GM21390 (cell line): ENCODE data around the gene INIP.

Source experiments
- ATAC-seq: cut with Tn5 transposase; IDR thresholded peaks from one replicate; pipeline ENCODE4 v1.9.1; 2021; ENCODE audit not compliant: unreplicated experiment

The INIP gene, protein sequence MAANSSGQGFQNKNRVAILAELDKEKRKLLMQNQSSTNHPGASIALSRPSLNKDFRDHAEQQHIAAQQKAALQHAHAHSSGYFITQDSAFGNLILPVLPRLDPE

GRCh38 chr9:112717661-112718331 is at the start of gene INIP:
Gene INIP (minus strand): TSS chr9:112718117. CDS start chr9:112716485, 1,632 bp downstream.
- peak; percentile 92 for ATAC-seq

DNA sequence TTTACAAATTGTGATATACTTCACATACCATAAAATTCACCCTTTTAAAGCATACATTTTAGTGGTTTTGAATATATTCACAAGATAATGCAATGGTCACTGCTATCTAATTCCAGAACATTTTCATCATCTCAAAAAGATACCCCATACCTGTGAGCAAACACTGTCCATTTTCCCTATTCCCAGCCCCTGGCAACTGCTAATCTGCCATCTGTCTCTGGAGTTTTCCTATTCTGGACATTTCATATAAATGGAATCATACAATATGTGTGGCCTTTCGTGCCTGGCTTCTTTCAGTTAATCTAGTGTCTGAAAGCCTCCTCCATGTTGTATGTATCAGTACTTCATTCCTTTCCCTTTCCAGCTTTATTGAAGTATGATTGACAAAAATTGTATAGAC is 47.4 kb upstream of the INIP start:
- ATAC-seq = no peak

GRCh38 chr9:112764837-112765236 is 46.9 kb upstream of the INIP start:
- ATAC-seq = no peak

GRCh38 chr9:112764344-112764743 is 46.4 kb upstream of the INIP start:
- ATAC-seq = no peak

DNA sequence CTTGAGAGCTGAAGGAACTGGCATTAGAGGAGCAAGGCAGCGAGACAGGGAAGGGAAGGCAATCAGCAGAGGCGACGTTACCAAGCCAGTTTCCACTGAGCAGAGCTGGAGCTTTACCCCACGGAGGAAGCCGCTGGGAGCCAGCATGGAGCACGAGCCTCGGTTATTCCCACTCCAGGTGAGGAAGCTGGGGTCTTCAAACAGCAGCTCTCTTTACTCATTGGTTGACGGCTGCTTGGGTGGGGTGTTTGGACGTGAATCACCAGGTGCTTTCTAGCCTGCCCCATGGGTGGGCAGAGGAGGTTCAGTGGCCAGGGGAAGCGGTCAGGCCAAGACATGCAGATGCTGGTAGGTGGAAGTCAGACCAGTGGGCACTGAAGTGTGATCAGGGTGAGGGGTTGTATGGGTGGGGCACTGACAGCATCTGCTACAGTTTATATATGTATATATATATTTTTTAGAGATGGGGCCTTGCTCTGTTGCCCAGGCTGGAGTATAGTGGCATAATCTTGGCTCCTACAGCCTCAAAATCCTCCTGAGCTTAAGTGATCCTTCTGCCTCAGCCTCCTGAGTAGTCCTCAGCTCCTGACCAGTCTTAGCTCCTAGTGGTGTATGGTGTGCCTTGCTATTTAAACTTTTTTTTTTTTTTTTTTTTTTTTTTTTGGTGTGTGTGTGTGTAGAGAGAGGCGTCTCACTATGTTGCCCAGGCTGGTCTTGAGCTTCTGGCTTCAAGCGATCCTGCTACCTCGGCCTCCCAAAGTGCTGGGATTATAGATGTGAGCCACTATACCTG is 45.0 kb upstream of the INIP start:
- ATAC-seq = no peak

- ATAC-seq = no peak
These were observed 44.2 kb upstream of the INIP start for GRCh38 chr9:112761912-112762655.

GRCh38 chr9:112760821-112761220 is 42.9 kb upstream of the INIP start:
- ATAC-seq = no peak

DNA sequence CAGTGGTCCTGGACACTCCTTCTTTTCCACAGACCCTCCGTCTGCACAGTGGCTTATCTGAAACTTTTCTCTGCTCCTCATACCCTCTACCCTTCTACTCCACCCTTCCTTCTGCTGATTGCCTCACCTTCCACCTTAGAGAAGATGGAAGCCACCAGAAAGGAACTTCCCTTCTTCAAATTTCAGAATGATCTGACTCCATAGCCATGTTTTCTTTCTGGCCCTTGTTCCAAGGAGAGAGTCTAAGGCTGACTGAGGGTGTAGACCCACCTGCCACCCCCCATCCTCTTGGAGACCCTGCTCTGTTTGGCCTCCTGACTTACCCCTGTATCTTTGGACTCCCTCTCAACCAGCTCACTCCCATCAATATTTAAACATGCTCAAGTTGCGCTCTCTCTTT is 40.0 kb upstream of the INIP start:
- no peak for ATAC-seq

GRCh38 chr9:112757282-112757883 is 39.5 kb upstream of the INIP start:
- no peak for ATAC-seq

DNA sequence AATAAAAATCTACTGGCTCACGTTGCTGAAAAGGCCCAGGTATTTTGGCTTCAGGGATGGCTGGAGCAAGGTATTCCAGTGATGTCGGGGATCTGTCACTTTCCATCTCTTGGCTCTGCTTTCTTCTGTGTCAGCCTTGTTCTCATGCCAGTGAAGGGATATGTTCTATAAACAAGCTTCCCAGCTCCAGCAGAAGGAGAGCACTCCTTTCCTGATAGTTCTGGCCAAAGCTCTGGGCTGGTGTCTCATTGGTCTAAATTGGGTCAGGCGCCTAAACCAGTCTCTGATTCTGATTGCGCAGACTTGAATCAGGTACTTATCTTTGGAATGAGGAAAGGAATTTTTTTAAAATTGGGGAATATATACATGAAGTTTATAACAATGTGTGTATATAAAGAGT is 37.8 kb upstream of the INIP start:
- no peak for ATAC-seq

DNA sequence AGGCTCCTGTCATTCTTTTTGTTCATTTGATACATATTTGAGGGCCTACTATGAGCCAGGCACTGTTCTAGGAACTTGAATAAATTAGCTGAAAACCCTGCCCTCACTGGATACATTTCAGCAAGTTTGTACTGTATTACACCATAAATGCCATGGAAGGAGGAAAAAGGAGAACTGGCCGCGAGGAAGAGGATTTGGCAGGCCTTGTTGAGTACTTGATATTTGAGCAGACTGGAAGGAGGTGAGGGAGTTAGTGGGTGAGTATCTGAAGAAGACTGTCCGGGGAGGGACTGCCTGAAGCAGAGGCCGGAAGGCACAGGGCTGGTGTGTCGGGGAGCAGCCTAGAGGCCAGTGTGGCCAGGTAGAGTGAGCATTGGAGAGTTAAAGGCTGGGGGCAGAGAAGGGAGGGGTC is 37.1 kb upstream of the INIP start:
- no peak for ATAC-seq

- ATAC-seq = no peak
These were observed 36.7 kb upstream of the INIP start for GRCh38 chr9:112754578-112754977.

GRCh38 chr9:112753725-112754124 is 35.8 kb upstream of the INIP start:
- ATAC-seq = no peak

- no peak for ATAC-seq
These were observed 34.6 kb upstream of the INIP start for GRCh38 chr9:112752334-112753125.

DNA sequence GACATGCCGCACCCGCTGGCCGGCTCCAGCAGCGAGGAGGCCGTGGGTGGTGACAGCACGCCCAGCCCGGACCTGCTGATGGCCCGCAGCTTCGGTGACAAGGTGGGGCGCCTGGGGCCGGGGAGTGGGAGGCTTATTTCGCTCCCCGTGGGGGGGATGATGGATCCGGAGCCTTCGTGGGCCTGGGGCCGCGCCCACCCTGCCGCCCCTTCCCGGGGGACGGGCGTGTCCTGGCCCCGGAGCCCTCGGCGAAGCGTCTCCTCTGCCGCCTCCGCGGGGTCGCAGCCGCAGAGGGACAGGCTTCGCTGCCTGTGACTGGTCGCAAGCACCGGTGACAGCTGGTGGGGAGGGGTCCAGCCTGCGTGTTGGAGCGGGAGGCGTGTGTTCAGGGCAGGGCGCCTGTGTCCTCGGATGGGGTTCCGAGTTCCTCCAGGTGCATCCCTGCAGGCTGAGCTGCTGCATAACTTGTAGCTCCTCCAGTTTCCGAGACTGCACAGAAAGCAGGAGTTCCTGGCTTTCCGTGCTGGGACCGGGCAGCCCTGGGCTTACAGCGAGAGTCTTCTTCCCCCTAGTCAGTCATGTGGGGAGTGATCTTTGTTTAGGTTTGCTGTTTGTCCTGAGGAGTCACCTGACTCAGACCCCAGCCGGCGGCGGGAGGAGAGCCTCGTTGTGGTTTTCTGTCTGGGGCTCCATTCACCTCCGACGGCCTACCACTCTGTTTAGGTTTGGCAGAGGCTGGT is 33.3 kb upstream of the INIP start:
- peak; percentile 48 for ATAC-seq

DNA sequence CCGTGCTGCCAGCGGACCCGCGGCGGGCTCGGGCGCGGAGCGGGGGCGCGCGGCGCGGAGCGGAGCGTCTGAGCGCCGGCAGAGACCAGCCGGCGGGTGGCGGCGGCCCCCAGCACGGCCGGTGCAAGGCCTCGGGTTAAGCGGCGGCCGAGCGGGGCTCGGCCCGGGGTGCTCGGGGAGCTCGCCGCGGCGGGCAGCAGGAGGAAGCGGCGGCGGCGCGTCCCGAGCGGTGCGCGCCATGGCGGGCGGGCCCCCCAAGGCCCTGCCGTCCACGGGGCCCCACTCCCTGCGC is 32.8 kb upstream of the INIP start:
- peak; percentile 42 for ATAC-seq

DNA sequence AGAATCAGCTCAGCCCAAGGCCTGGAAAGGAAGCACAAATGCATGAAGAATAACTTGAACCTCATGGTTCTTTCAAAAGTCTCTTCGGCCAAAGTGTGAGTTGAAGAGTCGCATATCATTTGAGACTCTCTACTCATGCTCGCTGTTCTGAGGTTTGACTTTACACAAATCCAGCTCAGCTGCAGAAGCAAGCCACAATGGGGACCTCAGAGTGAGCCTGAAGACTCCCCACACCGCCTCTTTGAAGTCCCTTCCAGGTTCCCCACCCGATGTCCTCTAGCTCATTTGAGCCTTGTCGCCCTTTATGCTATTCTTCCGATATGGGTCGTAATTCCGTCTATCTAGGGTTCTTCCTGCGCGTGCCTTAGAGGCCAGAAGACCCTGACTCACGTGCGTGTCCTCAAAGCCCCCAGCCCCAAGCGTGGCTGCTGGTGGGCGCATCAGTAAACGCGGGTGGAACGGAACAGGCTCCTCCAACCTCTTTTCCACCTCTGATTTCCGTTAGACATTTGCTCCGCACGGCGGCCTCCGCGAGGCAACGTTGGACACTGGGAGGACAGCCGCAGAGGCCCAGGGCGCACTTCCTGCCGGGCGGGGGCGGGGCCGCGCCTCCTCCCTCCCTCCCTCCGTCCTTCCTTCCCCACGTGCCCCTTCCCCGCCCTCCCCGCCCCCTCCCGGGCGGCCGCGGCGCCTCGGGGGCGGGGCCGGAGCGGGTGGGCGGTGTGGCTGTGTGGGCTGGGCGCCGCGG is 32.3 kb upstream of the INIP start, which contains the start of gene SNX30:
SNX30 (plus strand) TSS at position 745 of the 748 bp plus-strand sequence. CDS start 242 bp downstream, outside the sequence.
- ATAC-seq = peak; percentile 77

DNA sequence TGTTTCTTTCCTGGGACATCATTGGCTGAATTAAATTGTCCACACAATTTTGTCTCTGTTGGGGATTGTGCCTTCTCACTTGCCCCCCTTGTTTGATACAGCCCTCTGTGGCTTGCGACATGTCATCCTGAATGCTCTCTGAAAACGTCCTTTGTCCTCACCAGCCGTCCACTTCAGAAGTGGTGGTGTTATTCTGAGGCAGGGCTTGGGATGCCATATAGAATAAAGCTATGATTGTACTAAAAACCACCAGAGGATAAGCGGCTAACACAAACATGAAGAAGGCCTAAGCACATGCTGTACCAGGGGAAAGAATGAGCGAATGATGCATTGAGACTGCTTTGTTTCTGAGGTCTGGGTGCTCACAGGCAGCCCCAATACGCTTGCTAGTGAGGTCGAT is 29.2 kb upstream of the INIP start:
- no peak for ATAC-seq

DNA sequence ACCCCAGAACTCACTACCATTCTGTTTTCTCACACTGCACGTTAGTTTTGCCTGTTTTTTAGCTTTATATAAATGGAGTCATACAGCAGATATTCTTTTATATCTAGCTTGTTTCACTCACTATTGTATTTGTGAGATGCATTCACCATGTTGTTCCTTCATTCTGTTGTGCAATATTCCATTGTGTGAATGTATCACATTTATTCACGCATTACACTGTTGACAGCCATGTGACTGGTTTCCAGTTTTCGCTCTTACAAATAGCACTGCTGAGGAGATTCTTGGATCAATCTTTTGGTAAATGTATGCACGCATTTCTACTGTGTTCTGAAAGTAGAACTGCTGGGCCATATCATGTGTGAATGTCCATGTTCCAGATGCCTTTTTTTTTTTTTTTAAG is 26.3 kb upstream of the INIP start:
- no peak for ATAC-seq
